ENCODE results near the gene PARD3. TPM values are rescaled to one million over a fixed set of nuclear protein-coding genes. Genes with fewer than 3 reads are reported as not detected.

Gene PARD3
- total and polyA plus RNA-seq, 2 donors (not counting 3 experiments of a cell fraction or from before 2014, with no cell fraction given), result 7.3 to 24.1 TPM

- H3K27me3 ChIP-seq (ENCODE audit: control insufficient read depth in 2 of 2, insufficient read depth in 2 of 2, low read length in 2 of 2), result no peaks in the 10 kb centered on the region
- H3K9me3 ChIP-seq (replicated peaks; ENCODE audit: control insufficient read depth, insufficient read depth, low read length), result no peaks in the 10 kb centered on the region
- H4K20me1 ChIP-seq (replicated peaks; ENCODE audit: control insufficient read depth, extremely low read depth, insufficient read depth, low read length), result peaks cover 3% of the 10 kb centered on the region
- ChIA-PET POLR2A (interaction anchor here (0.6 kb wide), 1 partner anchor 14 kb away, joined by 3 read pairs; no protein-coding TSS in a partner anchor), CTCF (interaction anchor here (1.2 to 1.9 kb wide), 5 partner anchors 7 to 154 kb away, joined by 3 to 6 read pairs (median 3); no protein-coding TSS in a partner anchor)
- H3K9ac ChIP-seq (replicated peaks; ENCODE audit: extremely low read depth, insufficient read depth, low read length), result no peak overlapping the region
- H3K79me2 ChIP-seq (ENCODE audit: control insufficient read depth, insufficient read depth, low read length), result peaks cover 46% of the 10 kb centered on the region
- no peak overlapping the region for H2AFZ ChIP-seq (ENCODE audit: low read depth, low read length)
- no peaks in the 10 kb centered on the region for H3K36me3 ChIP-seq (ENCODE audit: control insufficient read depth in 2 of 2, extremely low read depth in 1 of 2, insufficient read depth in 2 of 2, low read length in 2 of 2)
- H3K4me1 ChIP-seq (ENCODE audit: control insufficient read depth, extremely low read depth, insufficient read depth, low read length), result peaks cover 10% of the 10 kb centered on the region
- no peak for DNase-seq (ENCODE audit: low read depth, low spot score)
- no peak overlapping the region for H3K27ac ChIP-seq (ENCODE audit: insufficient read depth, low read depth, low read length)
- H3K4me3 ChIP-seq (replicated peaks in 1 of 3; ENCODE audit: insufficient read depth in 1 of 3, low read depth in 1 of 3, low read length in 3 of 3), result no peak overlapping the region
- no peaks in the 10 kb centered on the region for H3K9me1 ChIP-seq (replicated peaks; ENCODE audit: control insufficient read depth, extremely low read depth, insufficient read depth, low read length)
- no peak for FAIRE-seq
- dilution Hi-C loops (cut with MboI; ENCODE audit: extremely low pct_ligation_motif_present, low sequenced_read_pairs) (no loop called here), intact Hi-C loops (cut with micrococcal nuclease) (no loop called here)
- no peak for TF ChIP-seq CTCF (IDR thresholded peaks at IDR 0.05; ENCODE audit: extremely low read depth in 1 of 2, insufficient read depth in 1 of 2, low read depth in 1 of 2, low read length in 2 of 2)
- BruUV-seq (replicated peaks), result no TSS peak
- H3K4me2 ChIP-seq (ENCODE audit: insufficient read depth, low read length), result no peak overlapping the region
Measured at GRCh38 chr10:34808801-34809745, 6.0 kb downstream of the PARD3 start.

GRCh38 chr10:34808336-34808735 is 6.8 kb downstream of the PARD3 start:
- POLR2A ChIA-PET, result no interaction called here

More at GRCh38 chr10:34808336-34808735, 6.8 kb downstream of the PARD3 start:
- no peak for TF ChIP-seq CTCF (IDR thresholded peaks at IDR 0.05; ENCODE audit: extremely low read depth in 1 of 2, insufficient read depth in 1 of 2, low read depth in 1 of 2, low read length in 2 of 2)
- TF ChIP-seq MYC (IDR thresholded peaks at IDR 0.05; ENCODE audit: low read depth, low read length), result no peak
- no peak for TF ChIP-seq EZH2 (IDR thresholded peaks at IDR 0.05; ENCODE audit: borderline replicate concordance, low read depth, low read length, severe bottlenecking)
- no peak for TF ChIP-seq GATA2 (IDR thresholded peaks at IDR 0.05; ENCODE audit: insufficient read depth, insufficient read length, low read depth, low read length)
- TF ChIP-seq POLR2A (IDR thresholded peaks at IDR 0.05; ENCODE audit: low read depth, low read length), result no peak
- no peak for TF ChIP-seq MAX (IDR thresholded peaks at IDR 0.05; ENCODE audit: insufficient read depth, insufficient read length)
- TF ChIP-seq JUN (IDR thresholded peaks at IDR 0.05; ENCODE audit: borderline replicate concordance, insufficient read depth, insufficient read length, low read depth), result no peak
- no peak for TF ChIP-seq FOS (IDR thresholded peaks at IDR 0.05; ENCODE audit: borderline replicate concordance, insufficient read depth, low read length)
- TF ChIP-seq POLR2AphosphoS5 (IDR thresholded peaks at IDR 0.05; ENCODE audit: insufficient read depth, low read depth, low read length), result no peak
- Histone ChIP-seq H3K9me1 (replicated peaks; ENCODE audit: control insufficient read depth, extremely low read depth, insufficient read depth, low read length) (no peaks in the 10 kb centered on the region), H3K9ac (replicated peaks; ENCODE audit: extremely low read depth, insufficient read depth, low read length) (no peak overlapping the region), H3K36me3 (ENCODE audit: control insufficient read depth in 2 of 2, extremely low read depth in 1 of 2, insufficient read depth in 2 of 2, low read length in 2 of 2) (no peaks in the 10 kb centered on the region), H3K27ac (ENCODE audit: insufficient read depth, low read depth, low read length) (no peak overlapping the region), H2AFZ (ENCODE audit: low read depth, low read length) (no peak overlapping the region), H3K79me2 (ENCODE audit: control insufficient read depth, insufficient read depth, low read length) (peaks cover 41% of the 10 kb centered on the region), H3K4me1 (ENCODE audit: control insufficient read depth, extremely low read depth, insufficient read depth, low read length) (peaks cover 7% of the 10 kb centered on the region), H3K4me3 (replicated peaks in 1 of 3; ENCODE audit: insufficient read depth in 1 of 3, low read depth in 1 of 3, low read length in 3 of 3) (no peak overlapping the region), H3K27me3 (ENCODE audit: control insufficient read depth in 2 of 2, insufficient read depth in 2 of 2, low read length in 2 of 2) (no peaks in the 10 kb centered on the region), H4K20me1 (replicated peaks; ENCODE audit: control insufficient read depth, extremely low read depth, insufficient read depth, low read length) (peaks cover 3% of the 10 kb centered on the region), H3K4me2 (ENCODE audit: insufficient read depth, low read length) (no peak overlapping the region), H3K9me3 (replicated peaks; ENCODE audit: control insufficient read depth, insufficient read depth, low read length) (no peaks in the 10 kb centered on the region)
- BruUV-seq (replicated peaks), result no TSS peak
- DNase-seq (ENCODE audit: low read depth, low spot score) (no peak), FAIRE-seq (no peak)
- CTCF ChIA-PET, result interaction anchor here (1.2 to 1.7 kb wide), 3 partner anchors 8 to 125 kb away, joined by 3 to 4 read pairs (median 3); no protein-coding TSS in a partner anchor
- intact Hi-C loops (cut with micrococcal nuclease), result no loop called here
- dilution Hi-C loops (cut with MboI; ENCODE audit: extremely low pct_ligation_motif_present, low sequenced_read_pairs), result no loop called here
